ENCODE data around the gene FRMD8. TPM values are rescaled to one million over a fixed set of nuclear protein-coding genes. Genes with fewer than 3 reads are reported as not detected.

FRMD8 gene
- total RNA-seq, 1 experiment from 2014 or later: 18.9 TPM

GRCh38 chr11:65363770-65364169 lies 22.7 kb upstream of the FRMD8 start:
- no peak overlapping the region for H3K27ac Mint-ChIP-seq (ENCODE audit: low read depth, unreplicated experiment)
- intact Hi-C loops (cut with micrococcal nuclease): no loop called here
- no peaks in the 10 kb centered on the region for H3K4me1 Mint-ChIP-seq (ENCODE audit: insufficient read depth, unreplicated experiment)
- POLR2A ChIA-PET: no interaction called here
- no peaks in the 10 kb centered on the region for H3K9me3 Mint-ChIP-seq (ENCODE audit: unreplicated experiment)
- no TSS peak for BruUV-seq (replicated peaks)
- no peaks in the 10 kb centered on the region for H3K27me3 Mint-ChIP-seq (ENCODE audit: insufficient read depth, unreplicated experiment)
- H3K36me3 Mint-ChIP-seq (ENCODE audit: insufficient read depth, unreplicated experiment): no peaks in the 10 kb centered on the region
- DNase-seq (ENCODE audit: unreplicated experiment): no peak
- CTCF ChIA-PET: interaction anchor here (1.6 kb wide), 1 partner anchor 147 kb away, joined by 5 read pairs; no protein-coding TSS in a partner anchor
- no peak overlapping the region for H3K4me3 Mint-ChIP-seq (ENCODE audit: unreplicated experiment)
- TF ChIP-seq CTCF (IDR thresholded peaks at IDR 0.05; ENCODE audit: unreplicated experiment): no peak

DNA sequence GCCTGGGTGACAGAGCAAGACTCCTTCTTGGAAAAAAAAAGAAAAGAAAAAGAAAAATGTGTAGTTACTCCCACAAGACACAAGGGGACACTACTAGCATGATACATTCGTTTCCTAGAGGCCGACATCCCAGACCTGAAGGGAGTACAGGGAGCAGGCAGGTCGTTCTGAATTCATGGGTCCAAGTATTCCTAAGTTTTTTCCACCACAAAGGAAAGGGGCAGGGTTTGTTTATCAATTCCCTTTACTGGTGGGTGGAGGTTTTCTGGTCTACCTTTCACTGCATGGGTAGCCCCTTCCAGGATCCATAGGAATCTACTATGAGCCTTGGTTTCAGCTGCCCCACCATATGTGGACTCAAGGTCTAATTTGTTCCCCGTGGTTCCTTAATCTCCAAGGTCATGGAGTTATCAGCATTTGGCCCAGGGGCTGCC lies 20.1 kb upstream of the FRMD8 start:
- H3K4me1 Mint-ChIP-seq (ENCODE audit: insufficient read depth, unreplicated experiment): peaks cover 9% of the 10 kb centered on the region
- no peaks in the 10 kb centered on the region for H3K27me3 Mint-ChIP-seq (ENCODE audit: insufficient read depth, unreplicated experiment)
- no peaks in the 10 kb centered on the region for H3K9me3 Mint-ChIP-seq (ENCODE audit: unreplicated experiment)
- POLR2A ChIA-PET: interaction anchor here (1.0 to 1.7 kb wide), 4 partner anchors 9 to 135 kb away, joined by 3 to 6 read pairs (median 4); no protein-coding TSS in a partner anchor
- TF ChIP-seq CTCF (IDR thresholded peaks at IDR 0.05; ENCODE audit: unreplicated experiment): peak; percentile 72
- CTCF ChIA-PET: interaction anchor here (0.5 to 3.3 kb wide), 5 partner anchors 9 to 144 kb away, joined by 3 to 24 read pairs (median 3); no protein-coding TSS in a partner anchor
- BruUV-seq (replicated peaks): no TSS peak
- H3K27ac Mint-ChIP-seq (ENCODE audit: low read depth, unreplicated experiment): no peak overlapping the region
- intact Hi-C loops (cut with micrococcal nuclease): loop anchor here (1.0 kb wide), 1 partner anchor 144 kb away; no protein-coding TSS in a partner anchor
- H3K36me3 Mint-ChIP-seq (ENCODE audit: insufficient read depth, unreplicated experiment): no peaks in the 10 kb centered on the region
- H3K4me3 Mint-ChIP-seq (ENCODE audit: unreplicated experiment): no peak overlapping the region
- DNase-seq (ENCODE audit: unreplicated experiment): peak; percentile 87

- Mint-ChIP-seq H3K4me1 (ENCODE audit: insufficient read depth, unreplicated experiment) (peaks cover 22% of the 10 kb centered on the region), H3K27ac (ENCODE audit: low read depth, unreplicated experiment) (no peak overlapping the region), H3K4me3 (ENCODE audit: unreplicated experiment) (no peak overlapping the region), H3K9me3 (ENCODE audit: unreplicated experiment) (no peaks in the 10 kb centered on the region), H3K36me3 (ENCODE audit: insufficient read depth, unreplicated experiment) (no peaks in the 10 kb centered on the region), H3K27me3 (ENCODE audit: insufficient read depth, unreplicated experiment) (no peaks in the 10 kb centered on the region)
- no peak for TF ChIP-seq CTCF (IDR thresholded peaks at IDR 0.05; ENCODE audit: unreplicated experiment)
- CTCF ChIA-PET: interaction anchor here (0.6 to 1.2 kb wide), 7 partner anchors 18 to 154 kb away, joined by 3 to 5 read pairs (median 4); partner anchors contain the start of gene SCYL1
- TSS peak; percentile 48 for BruUV-seq (replicated peaks)
- POLR2A ChIA-PET: interaction anchor here (0.6 to 2.8 kb wide), 12 partner anchors 9 to 148 kb away, joined by 3 to 21 read pairs (median 4); partner anchors contain the start of genes FRMD8, MALAT1, NEAT1 and SLC25A45
- DNase-seq (ENCODE audit: unreplicated experiment): no peak
- intact Hi-C loops (cut with micrococcal nuclease): no loop called here
Observed at GRCh38 chr11:65370659-65371049, 15.8 kb upstream of the FRMD8 start.

DNA sequence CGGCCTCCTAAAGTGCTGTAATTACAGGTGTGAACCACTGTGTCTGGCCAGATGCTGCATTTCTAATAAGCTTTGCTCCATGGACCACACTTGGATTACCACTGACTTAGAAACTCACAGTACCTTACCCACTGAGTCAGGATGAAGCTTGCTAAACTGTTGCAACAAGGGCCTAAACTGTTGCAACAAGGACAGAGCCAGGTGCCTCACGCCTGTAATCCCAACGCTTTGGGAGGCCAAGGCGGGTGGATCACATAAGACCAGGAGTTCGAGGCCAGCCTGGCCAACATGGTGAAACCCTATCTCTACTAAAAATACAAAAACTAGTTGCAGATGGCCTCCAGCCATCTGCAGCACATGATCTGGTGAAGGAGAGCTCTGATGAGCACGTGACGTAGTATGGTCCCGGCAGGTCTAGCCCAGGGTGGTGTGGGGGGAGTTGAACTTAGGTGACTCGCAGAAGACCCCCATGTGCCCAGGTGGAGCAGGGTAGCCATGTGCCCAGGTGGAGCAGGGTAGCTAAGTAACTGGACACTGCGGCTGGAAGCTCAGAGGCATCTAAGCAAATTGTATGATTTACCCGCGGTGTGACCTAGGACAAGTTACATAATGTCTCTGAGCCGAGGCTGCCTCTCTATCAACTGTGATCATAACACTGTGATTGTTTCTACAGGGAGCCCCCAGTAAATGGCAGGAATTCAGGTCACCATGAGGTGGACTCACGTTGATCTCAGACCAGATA lies 12.4 kb upstream of the FRMD8 start:
- intact Hi-C loops (cut with micrococcal nuclease): no loop called here
- Mint-ChIP-seq H3K9me3 (ENCODE audit: unreplicated experiment) (no peaks in the 10 kb centered on the region), H3K27ac (ENCODE audit: low read depth, unreplicated experiment) (no peak overlapping the region), H3K4me3 (ENCODE audit: unreplicated experiment) (no peak overlapping the region), H3K36me3 (ENCODE audit: insufficient read depth, unreplicated experiment) (no peaks in the 10 kb centered on the region), H3K27me3 (ENCODE audit: insufficient read depth, unreplicated experiment) (no peaks in the 10 kb centered on the region), H3K4me1 (ENCODE audit: insufficient read depth, unreplicated experiment) (peaks cover 22% of the 10 kb centered on the region)
- ChIA-PET CTCF (no interaction called here), POLR2A (interaction anchor here (0.6 to 3.3 kb wide), 6 partner anchors 13 to 134 kb away, joined by 3 to 8 read pairs (median 4); partner anchors contain the start of gene NEAT1)
- no TSS peak for BruUV-seq (replicated peaks)
- peak; percentile 49 for DNase-seq (ENCODE audit: unreplicated experiment)
- TF ChIP-seq CTCF (IDR thresholded peaks at IDR 0.05; ENCODE audit: unreplicated experiment): no peak

Data from MCF 10A (cell line).